Renal pelvis (tissue), 12 donors: Measurements from ENCODE around the gene LYZL4. TPM values are rescaled to one million over a fixed set of nuclear protein-coding genes. Genes with fewer than 3 reads are reported as not detected.
A peak's percentile ranks its signal among the peaks of the same experiment; 100 is the strongest.

Experiments
- DNase-seq: peaks from one replicate; pipeline ENCODE4 v3.0.0-alpha.2; 2013
- long read RNA-seq, 16 experiments: transcript quantifications; one replicate each; lab custom pipeline, GENCODE V29; 2026
- polyA plus RNA-seq, 3 donors: library from polyadenylated mRNA; unstranded; fragments of 120-200 nt; gene quantifications; one replicate each; pipeline ENCODE4 v1.2.1, GENCODE V29; 2013; ENCODE audit not compliant: insufficient read length in 3 of 3

LYZL4 gene, protein sequence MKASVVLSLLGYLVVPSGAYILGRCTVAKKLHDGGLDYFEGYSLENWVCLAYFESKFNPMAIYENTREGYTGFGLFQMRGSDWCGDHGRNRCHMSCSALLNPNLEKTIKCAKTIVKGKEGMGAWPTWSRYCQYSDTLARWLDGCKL
- polyA plus RNA-seq = not detected
- long read RNA-seq, donor 1 = 0 reads
- long read RNA-seq, donor 2 = 0 reads
- long read RNA-seq, donor 3 = 0 reads
- long read RNA-seq, donor 4 = 0 reads
- long read RNA-seq, donor 5 = 0 reads
- long read RNA-seq, donor 6 = 0 reads
- long read RNA-seq, donor 7 = 0 reads
- long read RNA-seq, donor 8 = 0 reads
- long read RNA-seq, donor 9 = 0 reads
- long read RNA-seq, donor 10 = 0 reads
- long read RNA-seq, donor 11 = 0 reads
- long read RNA-seq, donor 12 = 0 reads
- long read RNA-seq, donor 13 = 0 reads
- long read RNA-seq, donor 14 = 0 reads
- long read RNA-seq, donor 15 = 0 reads
- long read RNA-seq, donor 16 = 0 reads

DNA sequence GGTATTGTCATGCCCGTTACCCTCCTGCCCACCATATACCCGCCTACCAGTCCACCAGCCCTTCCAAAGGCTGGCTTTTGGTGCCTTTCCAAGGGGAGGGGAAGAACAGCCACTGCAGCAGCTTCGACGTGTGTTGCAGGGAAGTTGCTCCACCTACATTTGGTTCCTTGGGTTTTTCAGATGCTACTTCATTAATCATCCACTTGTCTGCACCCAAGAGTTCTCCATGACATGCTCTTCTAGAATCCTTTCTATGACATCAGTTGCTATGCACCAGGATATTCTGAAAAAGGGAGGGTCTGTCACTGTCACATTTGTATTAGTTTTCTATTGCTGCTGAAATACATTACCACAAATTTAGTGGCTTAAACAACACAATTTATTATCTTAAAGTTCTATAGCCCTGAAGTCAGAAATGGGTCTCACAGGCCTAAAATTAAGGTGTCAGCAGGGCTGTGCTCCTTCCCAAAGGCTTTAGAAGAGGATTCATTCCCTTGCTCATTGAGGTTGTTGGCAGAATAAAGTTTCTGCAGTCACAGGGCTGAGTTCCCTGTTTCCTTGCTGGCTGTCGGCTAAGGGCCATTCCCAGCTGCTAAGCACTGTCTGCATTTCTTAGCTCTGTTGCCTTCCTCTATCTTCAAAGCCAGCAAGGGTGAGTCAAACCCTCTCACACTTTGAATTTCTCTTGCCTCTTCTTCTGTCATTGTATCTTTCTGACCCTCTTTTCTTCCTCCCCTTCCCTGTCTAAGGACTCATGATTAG, at the start of gene LYZL4:
Gene LYZL4, minus strand, starts transcription at position 241 of the 762 bp plus-strand sequence. CDS start 3,359 bp downstream, outside the sequence.
- DNase-seq = no peak

- DNase-seq = no peak
These were observed 48.7 kb upstream of the LYZL4 start for GRCh38 chr3:42459151-42459550.

- DNase-seq = no peak
These were observed 45.8 kb upstream of the LYZL4 start for GRCh38 chr3:42456211-42456610.

DNA sequence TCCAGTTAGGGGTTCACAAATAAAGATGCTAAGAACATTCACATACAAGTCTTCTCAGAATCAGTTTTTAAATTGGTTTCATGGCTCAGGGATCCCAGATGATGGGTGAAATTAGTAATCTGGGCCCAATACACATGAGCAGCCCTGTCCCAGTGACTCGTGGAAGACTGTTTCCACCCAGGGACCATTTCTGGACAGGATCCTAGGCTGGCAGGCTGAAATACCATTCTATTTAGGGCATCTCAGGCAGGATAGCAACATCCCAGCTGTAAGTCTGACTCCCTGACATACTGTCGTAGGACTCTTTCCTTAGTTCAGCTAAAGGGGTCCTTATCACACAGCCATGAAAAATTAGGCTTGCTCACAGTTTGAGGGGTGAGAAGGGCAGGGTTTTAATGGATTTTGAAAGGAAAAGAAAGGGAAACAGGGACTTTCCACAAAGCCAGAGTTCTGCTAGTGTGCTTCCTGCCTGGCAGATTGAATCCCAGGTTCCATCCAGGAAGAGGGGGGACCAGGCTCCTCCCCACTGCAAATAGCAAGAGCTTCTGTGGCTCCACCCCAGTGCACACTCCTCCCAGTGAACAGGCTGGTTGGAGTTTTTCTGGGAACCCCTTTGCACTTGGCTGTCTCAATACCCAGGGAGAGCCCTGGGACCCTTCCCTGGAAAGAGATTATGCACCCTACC, 41.3 kb upstream of the LYZL4 start:
- no peak for DNase-seq

GRCh38 chr3:42451116-42451515, 40.7 kb upstream of the LYZL4 start:
- no peak for DNase-seq

- no peak for DNase-seq
These were observed 40.2 kb upstream of the LYZL4 start for GRCh38 chr3:42450567-42450966.

- DNase-seq = no peak
These were observed 37.1 kb upstream of the LYZL4 start for GRCh38 chr3:42447481-42447880.

- no peak for DNase-seq
These were observed 36.0 kb upstream of the LYZL4 start for GRCh38 chr3:42446111-42447050.

DNA sequence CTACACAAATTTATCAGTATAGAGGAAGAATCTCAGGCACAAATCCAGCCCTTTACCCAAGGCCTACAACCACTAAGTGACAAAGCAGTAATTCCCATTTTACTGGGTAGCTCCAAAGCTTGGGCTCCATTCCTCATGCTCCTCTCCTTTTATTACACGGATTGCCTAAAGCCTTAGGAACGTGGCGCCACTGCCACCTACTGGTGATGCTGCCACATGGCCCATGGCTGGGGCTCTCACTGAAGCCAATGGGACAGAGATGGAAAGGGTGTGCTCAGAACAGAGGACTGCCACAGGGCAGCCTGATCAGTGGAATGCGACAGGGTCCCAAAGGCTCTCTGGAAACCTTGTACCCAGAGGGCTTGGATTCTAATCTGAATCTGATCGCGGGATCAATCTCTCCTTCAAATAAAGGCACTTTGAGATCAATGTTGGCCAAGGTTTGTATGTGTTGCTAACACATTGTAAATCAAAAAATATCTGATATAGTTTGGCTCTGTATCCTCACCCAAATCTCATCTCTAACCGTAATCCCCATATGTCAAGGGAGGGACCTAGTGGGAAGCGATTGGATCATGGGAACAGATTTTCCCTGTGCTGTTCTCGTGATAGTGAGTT, 33.5 kb upstream of the LYZL4 start:
- peak; percentile 67 for DNase-seq

- DNase-seq = no peak
These were observed 32.9 kb upstream of the LYZL4 start for GRCh38 chr3:42443292-42443691.

DNA sequence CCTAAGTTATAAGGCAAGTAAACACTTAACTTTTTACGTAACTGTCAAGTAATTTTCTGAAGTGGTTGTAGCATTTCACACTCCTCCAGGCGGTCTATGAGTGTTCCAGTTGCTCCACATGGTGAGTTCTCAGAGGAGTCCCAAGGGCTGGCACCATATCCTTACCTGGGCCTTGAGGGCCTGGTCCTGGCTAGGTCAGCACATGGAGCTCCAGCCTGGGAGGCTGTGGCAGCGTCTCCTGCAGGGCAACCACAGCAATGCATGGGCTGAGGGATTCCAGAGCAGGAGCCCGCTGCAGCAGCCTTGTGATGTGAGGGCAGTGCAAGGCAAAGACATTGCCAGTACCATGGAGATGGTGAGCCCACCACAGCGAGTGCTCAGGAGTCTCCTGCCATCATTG, 32.2 kb upstream of the LYZL4 start:
- no peak for DNase-seq

- no peak for DNase-seq
These were observed 31.4 kb upstream of the LYZL4 start for GRCh38 chr3:42441791-42442190.

DNA sequence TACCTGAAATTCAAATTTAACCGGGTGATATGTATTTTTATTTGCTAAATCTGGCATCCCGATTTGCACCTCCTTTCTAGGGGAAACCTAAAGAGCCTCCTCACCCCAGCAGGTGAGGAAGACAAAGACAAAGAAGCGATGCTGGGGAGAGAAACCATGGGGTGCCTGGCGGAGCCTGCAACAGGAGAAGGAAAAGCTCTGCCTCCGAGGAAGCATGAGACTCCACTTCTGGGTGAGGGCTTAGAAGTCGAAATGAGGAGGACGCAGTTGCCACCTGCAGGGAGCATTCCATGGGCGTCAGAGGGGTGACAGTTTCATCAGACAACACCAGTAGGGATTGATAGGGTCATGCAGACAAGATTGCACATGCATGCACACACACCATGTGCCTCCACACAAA, 30.5 kb upstream of the LYZL4 start:
- no peak for DNase-seq

GRCh38 chr3:42439261-42440115, 29.1 kb upstream of the LYZL4 start:
- DNase-seq = no peak

GRCh38 chr3:42438758-42439157, 28.3 kb upstream of the LYZL4 start:
- DNase-seq = no peak

- no peak for DNase-seq
These were observed 27.8 kb upstream of the LYZL4 start for GRCh38 chr3:42438193-42438592.

DNA sequence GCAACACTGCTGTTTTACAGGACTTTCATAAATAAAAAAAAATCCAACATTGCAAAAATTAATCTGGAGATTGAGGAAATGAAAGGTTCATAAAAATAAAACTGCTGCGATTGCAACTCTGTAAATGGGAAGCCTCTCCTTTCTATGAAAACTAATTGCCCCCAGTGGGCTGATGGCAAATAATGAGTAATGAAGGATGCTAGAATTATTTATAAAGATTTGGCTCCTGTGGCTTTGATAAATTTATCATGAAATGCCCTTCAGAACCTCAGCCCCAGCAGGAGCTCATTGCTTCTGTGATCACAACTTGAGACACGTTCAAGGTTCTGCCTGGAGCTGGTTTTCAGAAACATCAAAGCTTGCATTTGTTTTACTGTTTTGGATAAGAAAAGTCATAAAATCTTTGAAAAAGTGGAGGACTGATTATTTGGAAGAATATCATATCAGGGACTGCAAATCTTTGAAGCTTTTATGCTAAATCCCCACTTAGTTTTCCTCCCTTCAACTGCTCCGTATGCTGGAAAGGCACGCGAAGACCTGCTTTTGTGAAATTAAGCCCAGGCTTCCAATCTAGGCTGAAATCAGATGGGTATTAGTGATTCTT, 24.5 kb upstream of the LYZL4 start:
- DNase-seq = no peak

DNA sequence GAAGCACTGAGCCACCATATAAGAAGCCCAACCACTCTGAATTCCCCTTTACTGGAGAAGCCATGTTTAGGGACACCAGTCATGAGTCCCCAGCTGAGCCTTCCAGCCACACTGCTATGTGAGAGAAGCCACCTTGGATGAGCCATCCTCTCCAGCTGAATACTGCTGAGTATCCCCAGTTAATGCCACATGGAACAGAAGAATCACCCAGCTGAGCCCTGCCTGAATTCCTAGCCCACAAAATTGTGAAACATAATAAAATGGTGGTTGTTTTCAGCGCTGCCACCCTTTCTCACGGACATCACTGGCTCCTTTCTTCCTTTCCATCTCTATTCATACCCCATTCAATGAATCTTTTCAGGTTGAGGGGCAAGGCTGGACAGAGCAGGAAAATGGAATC, 22.1 kb upstream of the LYZL4 start:
- no peak for DNase-seq

DNA sequence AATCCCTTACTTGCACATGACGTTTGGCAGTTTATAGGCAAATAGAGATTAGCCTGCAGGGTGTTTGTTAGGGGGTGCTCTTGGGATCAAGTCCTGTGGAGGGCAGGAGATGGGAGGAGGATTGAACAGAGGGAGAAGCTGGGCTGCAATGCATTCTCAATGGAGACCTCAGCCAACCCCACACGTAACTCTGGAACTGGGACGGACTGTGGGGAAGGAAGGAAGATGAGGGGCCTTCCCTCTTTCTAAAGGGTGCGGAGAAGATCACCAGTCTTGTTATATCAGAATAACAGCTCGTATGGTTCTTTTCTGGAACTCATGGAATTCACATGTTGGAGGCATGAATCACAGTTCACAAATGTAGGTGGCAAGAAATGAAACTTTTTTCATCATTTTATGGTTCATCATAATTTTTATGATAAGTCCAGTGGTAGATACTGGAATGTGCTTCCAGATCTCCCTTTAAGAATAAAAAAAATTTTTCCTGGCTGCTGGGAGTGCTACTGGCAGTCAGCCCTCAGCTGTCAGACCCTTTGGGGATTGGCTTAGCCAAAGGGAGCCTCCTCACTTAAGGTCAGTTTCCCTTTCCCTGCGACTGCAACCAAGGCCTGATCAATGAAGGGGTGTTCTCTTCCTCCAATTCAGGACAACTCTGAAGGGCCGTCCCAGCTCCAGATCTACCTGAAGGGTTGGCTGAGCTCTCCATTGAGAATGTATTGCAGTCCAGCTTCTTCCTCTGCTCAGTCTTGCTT, 20.5 kb upstream of the LYZL4 start:
- DNase-seq = no peak
